ENCODE data around the gene HSD3B7. TPM values are rescaled to one million over a fixed set of nuclear protein-coding genes. Genes with fewer than 3 reads are reported as not detected.

Gene HSD3B7
- total and polyA plus RNA-seq, 2 donors (not counting 1 experiment from before 2014, with no cell fraction given), result 0.89 to 1.2 TPM

GRCh38 chr16:31004658-31005057 lies 19.7 kb downstream of the HSD3B7 start:
- no peak overlapping the region for H3K9ac ChIP-seq (ENCODE audit: low read length)
- H3K79me2 ChIP-seq (ENCODE audit: control insufficient read depth, insufficient read depth, low read length), result no peaks in the 10 kb centered on the region
- H2AFZ ChIP-seq (ENCODE audit: insufficient read depth, low read depth, low read length, poor library complexity, severe bottlenecking), result no peak overlapping the region
- H3K9me3 ChIP-seq (ENCODE audit: control extremely low read depth in 1 of 3, control insufficient read depth in 2 of 3, insufficient read depth in 1 of 3, low read length in 2 of 3), result no peaks in the 10 kb centered on the region
- no peak for ATAC-seq (ENCODE audit: low read depth)
- H4K20me1 ChIP-seq (ENCODE audit: control insufficient read depth, insufficient read depth, low read length, poor library complexity, severe bottlenecking), result no peaks in the 10 kb centered on the region
- H3K27ac ChIP-seq (ENCODE audit: low read length in 2 of 2), result no peak overlapping the region
- no peak overlapping the region for H3K4me3 Mint-ChIP-seq
- WGBS (ENCODE audit: insufficient coverage), result 80% methylated on average over 2 of the region's 2 CpGs
- no peak overlapping the region for H3K4me2 ChIP-seq (replicated peaks; ENCODE audit: low read depth, low read length, poor library complexity, severe bottlenecking)
- H3K36me3 ChIP-seq (replicated peaks in 1 of 2; ENCODE audit: control extremely low read depth in 1 of 2, control insufficient read depth in 1 of 2, extremely low read depth in 1 of 2, insufficient read depth in 2 of 2, low read length in 1 of 2), result no peaks in the 10 kb centered on the region
- CTCF ChIA-PET, result no interaction called here
- POLR2A ChIA-PET, result no interaction called here
- H3K27me3 Mint-ChIP-seq, result peaks cover 12% of the 10 kb centered on the region
- DNase-seq, result no peak
- intact Hi-C loops (cut with micrococcal nuclease), result no loop called here
- no peaks in the 10 kb centered on the region for H3K4me1 ChIP-seq (ENCODE audit: control insufficient read depth in 2 of 2, insufficient read depth in 2 of 2, low read length in 2 of 2)
- H3K4me3 ChIP-seq (ENCODE audit: control extremely low read depth in 1 of 5, extremely low read depth in 1 of 5, insufficient read depth in 1 of 5, low read depth in 2 of 5, low read length in 4 of 5), result no peak overlapping the region
- H3K4me1 Mint-ChIP-seq, result no peaks in the 10 kb centered on the region
- H3K27ac Mint-ChIP-seq, result no peak overlapping the region
- TF ChIP-seq, protein P1, sequence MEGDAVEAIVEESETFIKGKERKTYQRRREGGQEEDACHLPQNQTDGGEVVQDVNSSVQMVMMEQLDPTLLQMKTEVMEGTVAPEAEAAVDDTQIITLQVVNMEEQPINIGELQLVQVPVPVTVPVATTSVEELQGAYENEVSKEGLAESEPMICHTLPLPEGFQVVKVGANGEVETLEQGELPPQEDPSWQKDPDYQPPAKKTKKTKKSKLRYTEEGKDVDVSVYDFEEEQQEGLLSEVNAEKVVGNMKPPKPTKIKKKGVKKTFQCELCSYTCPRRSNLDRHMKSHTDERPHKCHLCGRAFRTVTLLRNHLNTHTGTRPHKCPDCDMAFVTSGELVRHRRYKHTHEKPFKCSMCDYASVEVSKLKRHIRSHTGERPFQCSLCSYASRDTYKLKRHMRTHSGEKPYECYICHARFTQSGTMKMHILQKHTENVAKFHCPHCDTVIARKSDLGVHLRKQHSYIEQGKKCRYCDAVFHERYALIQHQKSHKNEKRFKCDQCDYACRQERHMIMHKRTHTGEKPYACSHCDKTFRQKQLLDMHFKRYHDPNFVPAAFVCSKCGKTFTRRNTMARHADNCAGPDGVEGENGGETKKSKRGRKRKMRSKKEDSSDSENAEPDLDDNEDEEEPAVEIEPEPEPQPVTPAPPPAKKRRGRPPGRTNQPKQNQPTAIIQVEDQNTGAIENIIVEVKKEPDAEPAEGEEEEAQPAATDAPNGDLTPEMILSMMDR (IDR thresholded peaks at IDR 0.05), result no peak
- no peak for TF ChIP-seq EZH2 (IDR thresholded peaks at IDR 0.05; ENCODE audit: borderline replicate concordance, insufficient read depth, low read depth, low read length, poor library complexity, severe bottlenecking)
- no peaks in the 10 kb centered on the region for H3K9me3 Mint-ChIP-seq (ENCODE audit: insufficient read depth)
- peaks cover 0 to 12% (median 3%) of the 10 kb centered on the region in 4 experiments for H3K27me3 ChIP-seq (replicated peaks in 1 of 4; ENCODE audit: control extremely low read depth in 1 of 4, control insufficient read depth in 3 of 4, insufficient read depth in 4 of 4, low read length in 3 of 4)

- DNase-seq (no peak), ATAC-seq (ENCODE audit: low read depth) (no peak)
- ChIA-PET CTCF (no interaction called here), POLR2A (no interaction called here)
- Histone ChIP-seq H3K27ac (ENCODE audit: low read length in 2 of 2) (no peak overlapping the region), H3K79me2 (ENCODE audit: control insufficient read depth, insufficient read depth, low read length) (no peaks in the 10 kb centered on the region), H3K4me3 (ENCODE audit: control extremely low read depth in 1 of 5, extremely low read depth in 1 of 5, insufficient read depth in 1 of 5, low read depth in 2 of 5, low read length in 4 of 5) (no peak overlapping the region), H3K4me1 (ENCODE audit: control insufficient read depth in 2 of 2, insufficient read depth in 2 of 2, low read length in 2 of 2) (no peaks in the 10 kb centered on the region), H3K27me3 (replicated peaks in 1 of 4; ENCODE audit: control extremely low read depth in 1 of 4, control insufficient read depth in 3 of 4, insufficient read depth in 4 of 4, low read length in 3 of 4) (peaks cover 0 to 18% (median 6%) of the 10 kb centered on the region in 4 experiments), H3K4me2 (replicated peaks; ENCODE audit: low read depth, low read length, poor library complexity, severe bottlenecking) (no peak overlapping the region), H3K36me3 (replicated peaks in 1 of 2; ENCODE audit: control extremely low read depth in 1 of 2, control insufficient read depth in 1 of 2, extremely low read depth in 1 of 2, insufficient read depth in 2 of 2, low read length in 1 of 2) (no peaks in the 10 kb centered on the region), H3K9ac (ENCODE audit: low read length) (no peak overlapping the region), H4K20me1 (ENCODE audit: control insufficient read depth, insufficient read depth, low read length, poor library complexity, severe bottlenecking) (no peaks in the 10 kb centered on the region), H2AFZ (ENCODE audit: insufficient read depth, low read depth, low read length, poor library complexity, severe bottlenecking) (no peak overlapping the region), H3K9me3 (ENCODE audit: control extremely low read depth in 1 of 3, control insufficient read depth in 2 of 3, insufficient read depth in 1 of 3, low read length in 2 of 3) (no peaks in the 10 kb centered on the region)
- Mint-ChIP-seq H3K9me3 (ENCODE audit: insufficient read depth) (no peaks in the 10 kb centered on the region), H3K4me3 (no peak overlapping the region), H3K27me3 (peaks cover 17% of the 10 kb centered on the region), H3K4me1 (no peaks in the 10 kb centered on the region), H3K27ac (no peak overlapping the region)
- intact Hi-C loops (cut with micrococcal nuclease), result no loop called here
- no peak for TF ChIP-seq EZH2 (IDR thresholded peaks at IDR 0.05; ENCODE audit: borderline replicate concordance, insufficient read depth, low read depth, low read length, poor library complexity, severe bottlenecking)
- TF ChIP-seq, protein P1 (IDR thresholded peaks at IDR 0.05), result no peak
- 79% methylated on average over 11 of the region's 16 CpGs for WGBS (ENCODE audit: insufficient coverage)
Observed at GRCh38 chr16:31005350-31006085, 20.5 kb downstream of the HSD3B7 start.
